Islet precursor cell (in vitro differentiated cells): ENCODE results near the gene ODF2.
"Not testable (repeated sequence)": the region's sequence is repeated elsewhere in the genome, so short reads cannot be mapped to it uniquely, and the experiment has no call there.

ENCODE experiments used
- DNase-seq: peaks from one replicate; pipeline ENCODE4 v3.0.0-alpha.2; 2018

Gene ODF2

DNA sequence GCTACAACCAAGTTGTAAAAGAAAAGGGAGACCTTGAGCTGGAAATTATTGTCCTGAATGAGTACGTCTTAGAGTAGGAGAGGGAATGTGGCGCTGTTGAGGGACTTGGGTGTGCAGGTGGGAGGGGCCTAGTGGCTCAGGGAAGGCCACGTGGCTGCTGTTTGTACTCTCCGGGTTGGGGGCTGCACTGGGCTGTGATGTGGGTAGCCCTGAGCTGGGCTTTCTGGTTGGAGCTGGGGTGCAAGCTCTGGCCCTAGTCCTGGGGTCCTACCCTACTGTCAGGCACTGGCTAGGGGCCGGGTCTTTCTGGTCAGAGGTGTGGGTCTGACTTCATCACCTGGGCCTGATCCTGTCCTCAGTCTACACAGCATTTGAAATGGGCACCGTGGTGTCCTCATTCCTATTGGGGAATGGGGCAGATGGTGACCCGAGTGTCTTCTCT is 29.6 kb downstream of the ODF2 start:
- no peak for DNase-seq

- DNase-seq, result no peak
These were observed 30.4 kb downstream of the ODF2 start for GRCh38 chr9:128486201-128486600.

GRCh38 chr9:128493424-128493823 is 37.6 kb downstream of the ODF2 start:
- no peak for DNase-seq

- no peak for DNase-seq
These were observed 38.4 kb downstream of the ODF2 start for GRCh38 chr9:128494108-128494745.

DNA sequence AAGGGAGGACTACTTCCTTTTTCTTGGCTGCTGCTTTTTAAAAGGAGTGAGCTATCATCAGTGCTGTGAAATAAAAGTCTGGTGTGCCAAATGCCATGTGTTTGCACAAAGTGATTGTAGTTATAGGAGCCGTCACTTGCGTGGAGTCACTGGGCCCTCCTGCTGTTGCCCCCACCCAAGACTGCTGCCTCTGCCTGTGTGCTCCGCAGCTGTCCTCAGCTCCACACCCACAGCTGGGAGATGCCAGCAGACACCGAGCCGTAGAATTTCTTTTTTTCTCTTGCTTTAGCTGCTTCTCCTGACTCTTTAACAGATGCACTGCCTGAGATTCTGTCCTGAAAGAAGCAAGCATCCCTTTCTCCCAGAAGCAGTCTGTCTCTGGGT is 38.9 kb downstream of the ODF2 start:
- DNase-seq, result no peak

GRCh38 chr9:128495296-128495695 is 39.5 kb downstream of the ODF2 start:
- DNase-seq, result no peak

GRCh38 chr9:128495804-128496417 is 40.1 kb downstream of the ODF2 start:
- peak; percentile 68 for DNase-seq

GRCh38 chr9:128497824-128498610 is 42.2 kb downstream of the ODF2 start:
- no peak for DNase-seq

DNA sequence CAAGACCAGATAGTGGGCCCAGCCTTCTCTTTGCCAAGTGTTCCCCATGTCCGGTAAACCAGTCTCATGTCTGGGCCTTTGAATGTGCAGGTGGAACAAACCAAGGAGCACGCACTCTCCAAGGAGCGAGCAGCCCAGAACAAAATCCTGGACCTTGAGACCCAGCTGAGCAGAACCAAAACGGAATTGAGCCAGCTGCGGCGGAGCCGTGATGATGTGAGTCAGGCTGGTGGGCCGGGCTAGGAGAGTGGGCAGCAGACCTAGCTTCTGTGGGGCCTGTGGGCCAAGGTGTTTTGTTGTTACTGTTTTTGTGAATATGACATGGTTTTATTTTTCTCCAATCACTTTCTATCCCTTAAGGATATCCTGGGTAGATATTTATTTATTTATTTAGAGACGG is 43.1 kb downstream of the ODF2 start:
- no peak for DNase-seq

DNA sequence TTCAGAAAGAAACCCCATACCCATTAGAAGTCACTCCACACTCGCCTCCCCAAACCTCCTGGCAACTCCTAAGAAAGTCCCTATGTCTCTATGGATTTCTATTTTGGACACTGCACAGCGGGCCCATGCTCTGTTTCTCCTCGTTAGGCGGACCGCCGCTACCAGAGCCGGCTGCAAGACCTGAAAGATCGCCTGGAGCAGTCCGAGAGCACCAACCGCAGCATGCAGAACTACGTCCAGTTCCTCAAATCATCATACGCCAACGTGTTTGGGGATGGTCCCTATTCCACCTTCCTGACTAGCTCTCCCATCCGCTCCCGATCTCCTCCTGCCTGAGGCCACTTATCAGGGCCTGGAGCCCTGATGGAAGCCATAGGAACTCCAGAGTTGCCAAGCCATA is 44.1 kb downstream of the ODF2 start:
- no peak for DNase-seq

GRCh38 chr9:128503415-128503825 is 47.6 kb downstream of the ODF2 start:
- not testable (repeated sequence) for DNase-seq

GRCh38 chr9:128503870-128504269 is 48.1 kb downstream of the ODF2 start:
- DNase-seq, result no peak

GRCh38 chr9:128504485-128505413 is 48.9 kb downstream of the ODF2 start, which contains the start of gene GLE1:
Gene GLE1 (plus strand): TSS chr9:128504719. CDS start chr9:128504806, 87 bp downstream.
- DNase-seq, result peak; percentile 96

- no peak for DNase-seq
These were observed 49.6 kb downstream of the ODF2 start for GRCh38 chr9:128505414-128505765.

- DNase-seq, result not testable (repeated sequence)
These were observed 50.1 kb downstream of the ODF2 start for GRCh38 chr9:128505906-128506305.

- DNase-seq, result no peak
These were observed 57.0 kb downstream of the ODF2 start for GRCh38 chr9:128512820-128513219.

- DNase-seq, result no peak
These were observed 66.2 kb downstream of the ODF2 start for GRCh38 chr9:128521956-128522355.

DNA sequence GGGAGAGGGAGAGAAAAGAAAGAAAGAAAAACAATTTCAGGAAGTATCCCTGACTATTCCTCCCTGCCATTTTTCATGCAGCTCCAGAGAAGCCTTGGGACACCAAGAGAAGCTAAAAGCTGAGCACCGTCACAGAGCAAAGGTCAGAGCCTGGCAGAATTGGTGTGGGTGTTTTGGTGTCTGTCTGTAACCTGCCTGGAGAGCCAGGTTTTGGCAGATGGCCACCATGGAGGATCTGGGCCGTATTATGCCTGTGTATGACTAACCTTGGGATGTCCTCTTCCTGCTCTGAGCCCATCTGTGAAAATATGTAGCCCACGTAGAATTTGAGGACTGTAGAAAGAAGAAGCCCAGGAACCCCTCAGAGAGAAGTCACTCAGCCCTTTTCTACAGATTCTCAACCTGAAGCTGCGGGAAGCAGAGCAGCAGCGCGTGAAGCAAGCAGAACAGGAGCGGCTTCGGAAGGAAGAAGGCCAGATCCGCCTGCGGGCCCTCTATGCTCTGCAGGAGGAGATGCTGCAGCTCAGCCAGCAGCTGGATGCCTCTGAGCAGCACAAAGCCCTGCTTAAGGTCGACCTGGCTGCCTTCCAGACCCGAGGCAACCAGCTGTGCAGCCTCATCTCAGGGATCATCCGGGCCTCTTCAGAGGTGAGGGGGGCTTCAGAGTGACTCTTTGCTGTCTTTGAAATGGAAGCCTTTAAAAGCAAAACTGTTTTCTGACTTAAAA is 67.6 kb downstream of the ODF2 start:
- peak; percentile 53 for DNase-seq

DNA sequence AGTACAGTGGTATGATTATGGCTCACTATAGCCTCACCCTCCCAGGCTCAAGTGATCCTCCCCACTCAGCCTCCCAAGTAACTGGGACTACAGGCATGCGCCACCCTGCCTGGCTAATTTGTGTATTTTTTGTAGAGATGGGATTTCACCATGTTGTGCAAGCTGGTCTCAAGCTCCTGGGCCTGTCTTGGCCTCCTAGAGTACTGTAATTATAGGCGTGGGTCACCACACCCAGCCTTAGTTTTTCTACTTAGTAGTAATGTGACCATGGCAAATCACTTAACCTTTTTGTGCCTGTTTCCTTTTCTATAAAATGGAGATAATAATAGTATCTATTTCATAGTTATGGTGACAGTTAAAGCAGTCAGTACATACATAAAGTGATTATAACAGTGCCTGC is 70.9 kb downstream of the ODF2 start:
- no peak for DNase-seq

DNA sequence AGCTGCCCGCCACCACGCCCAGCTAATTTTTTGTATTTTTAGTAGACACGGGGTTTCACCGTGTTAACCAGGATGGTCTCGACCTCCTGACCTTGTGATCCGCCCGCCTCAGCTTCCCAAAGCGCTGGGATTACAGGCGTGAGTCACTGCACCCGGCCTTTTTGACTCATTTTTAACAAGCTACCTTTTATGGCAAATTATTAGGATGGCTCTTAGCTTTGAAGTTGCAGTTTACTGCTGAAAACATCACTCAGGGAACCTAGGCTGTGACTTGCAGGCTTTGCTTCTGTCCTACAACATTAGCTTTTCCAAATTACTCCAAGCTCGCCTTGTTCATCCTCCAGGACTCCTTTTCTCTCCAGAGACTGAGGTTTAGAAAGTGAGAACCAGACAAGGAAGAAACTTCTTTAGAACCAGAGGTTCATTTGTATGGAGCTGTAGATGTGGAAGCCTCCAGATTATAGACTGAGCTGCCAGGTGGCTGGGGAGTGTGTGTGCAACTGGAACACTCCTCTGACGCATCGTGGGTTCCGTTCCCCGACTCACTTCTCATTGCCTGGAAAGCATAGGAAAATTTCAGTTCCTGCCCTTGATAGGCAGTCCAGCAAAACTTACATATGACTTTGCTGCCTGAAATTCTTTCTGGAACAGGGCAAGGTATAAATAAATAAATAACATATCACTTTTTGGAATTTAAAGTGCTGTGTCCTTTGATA is 72.8 kb downstream of the ODF2 start:
- no peak for DNase-seq

DNA sequence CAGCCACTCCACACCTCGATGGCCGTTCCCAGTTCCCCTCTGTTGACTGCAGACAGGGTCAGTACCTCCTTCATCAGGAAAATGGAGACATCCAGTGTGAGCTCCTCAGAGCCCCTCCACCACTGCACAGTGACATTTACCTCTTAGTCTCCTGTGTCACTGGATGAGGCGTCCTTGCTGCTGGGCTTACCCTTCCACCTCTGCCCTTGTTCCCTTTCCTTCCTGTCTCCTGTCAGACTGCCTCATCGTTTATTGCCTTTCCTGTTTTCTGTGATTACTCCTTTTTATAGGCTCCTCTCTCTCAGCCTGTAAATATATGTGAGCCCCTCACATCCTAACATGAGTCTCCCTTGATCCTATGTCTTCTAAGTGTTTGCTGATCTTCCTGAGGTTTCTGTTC is 73.4 kb downstream of the ODF2 start:
- no peak for DNase-seq

- no peak for DNase-seq
These were observed 76.8 kb downstream of the ODF2 start for GRCh38 chr9:128532581-128532980.
